Stimulated activated CD4-positive, alpha-beta T cell treated with anti-CD3 and anti-CD28 coated beads, Interleukin-15, amount 100 ng/mL, for 1 hour (primary cell): Measurements from ENCODE around the gene TMEM107.

Experiments used
- DNase-seq, 2 donors: peaks; one replicate each; pipeline ENCODE4 v3.0.0-alpha.2; 2020; ENCODE audit warnings: low read depth in 1 of 2, low spot score in 1 of 2

TMEM107 gene

DNA sequence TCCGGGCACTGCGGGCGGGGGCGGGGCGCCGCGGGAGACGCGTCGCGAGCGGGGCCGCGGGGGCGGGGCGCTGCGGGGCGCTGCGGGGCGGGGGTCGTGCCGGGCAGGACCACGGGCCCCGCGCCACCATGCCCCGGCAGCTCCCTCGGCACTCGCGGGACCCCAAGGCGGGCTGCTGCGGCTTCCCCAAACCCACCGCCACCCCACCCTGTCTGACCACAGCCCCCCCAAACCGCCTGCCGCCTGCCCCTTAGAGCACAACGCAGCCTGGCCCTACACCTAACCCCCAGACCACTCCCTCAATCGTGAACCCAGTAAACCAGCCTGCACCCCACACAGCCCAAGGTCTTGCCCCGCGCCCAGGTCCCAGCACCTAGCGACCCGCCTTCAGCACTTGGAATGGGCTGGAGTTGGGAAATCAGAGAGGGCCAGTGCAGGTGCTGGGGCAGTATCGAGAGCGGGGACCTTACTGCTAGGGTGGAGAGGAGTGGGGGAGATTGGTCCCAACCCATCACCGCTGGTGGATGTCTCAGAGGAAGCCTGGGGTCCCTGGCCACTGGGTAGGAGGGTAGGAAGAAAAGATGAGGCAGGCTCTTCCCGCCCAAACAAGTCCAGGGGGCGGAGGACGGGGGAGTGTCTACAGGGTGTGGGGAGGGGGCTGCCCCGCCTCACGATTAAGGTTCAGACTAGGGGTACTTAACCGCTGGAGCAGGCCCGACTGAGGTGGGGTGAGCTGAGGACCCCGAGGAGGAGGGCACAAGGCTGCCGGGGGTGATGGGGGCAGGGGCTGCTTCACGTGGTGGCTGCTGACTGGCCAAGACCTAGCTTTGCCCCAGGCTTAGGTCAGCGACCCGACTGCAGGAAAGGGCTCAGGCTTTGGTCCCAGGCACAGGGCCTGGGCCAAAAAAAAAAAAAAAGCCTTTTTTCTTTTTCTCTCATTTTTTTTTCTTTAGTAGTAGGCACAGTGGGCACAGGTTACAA lies 12.9 kb downstream of the TMEM107 start:
- no peak for DNase-seq

DNA sequence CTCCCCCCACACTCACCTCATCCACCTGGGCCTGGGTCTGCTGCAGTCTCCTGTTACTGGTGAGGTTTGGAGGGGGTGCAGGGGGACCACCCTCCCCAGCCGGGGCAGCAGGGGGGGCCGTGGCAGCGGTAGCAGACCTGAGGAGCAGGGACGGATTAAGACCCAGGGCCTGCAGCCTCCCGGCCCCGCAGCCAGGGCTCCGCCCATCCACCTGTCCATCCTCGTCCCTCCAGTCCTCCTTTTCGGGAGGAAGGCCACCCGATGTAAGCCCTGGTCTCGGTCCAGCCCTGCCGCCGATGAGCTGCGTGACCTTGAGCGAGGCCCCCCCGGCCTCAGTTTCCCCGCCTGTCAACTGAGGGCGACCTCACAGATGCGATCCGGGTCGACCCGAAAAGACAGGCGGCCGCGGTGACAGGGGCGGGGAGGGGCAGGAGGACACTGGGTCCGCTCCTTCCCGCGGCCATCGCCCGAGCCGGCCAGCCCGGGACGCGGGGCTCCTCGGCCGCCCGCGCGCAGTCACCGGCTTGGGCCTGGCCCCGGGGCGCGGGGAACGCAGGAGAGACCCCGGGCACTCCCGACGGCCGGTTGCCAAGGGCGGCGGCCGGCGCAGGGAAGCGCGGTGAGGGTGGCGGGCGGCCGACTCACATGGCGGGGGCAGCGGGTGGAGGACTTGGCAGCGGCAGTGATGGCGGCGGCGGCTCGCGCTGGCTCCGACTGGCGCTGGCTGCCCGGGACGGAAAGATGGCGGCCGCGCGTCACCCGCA lies 13.8 kb downstream of the TMEM107 start, which contains the start of gene VAMP2:
VAMP2 (minus strand) TSS at position 716 of the 764 bp plus-strand sequence; CDS start at position 647, 69 bp downstream.
- peak; percentile 63 to 76 for DNase-seq

DNA sequence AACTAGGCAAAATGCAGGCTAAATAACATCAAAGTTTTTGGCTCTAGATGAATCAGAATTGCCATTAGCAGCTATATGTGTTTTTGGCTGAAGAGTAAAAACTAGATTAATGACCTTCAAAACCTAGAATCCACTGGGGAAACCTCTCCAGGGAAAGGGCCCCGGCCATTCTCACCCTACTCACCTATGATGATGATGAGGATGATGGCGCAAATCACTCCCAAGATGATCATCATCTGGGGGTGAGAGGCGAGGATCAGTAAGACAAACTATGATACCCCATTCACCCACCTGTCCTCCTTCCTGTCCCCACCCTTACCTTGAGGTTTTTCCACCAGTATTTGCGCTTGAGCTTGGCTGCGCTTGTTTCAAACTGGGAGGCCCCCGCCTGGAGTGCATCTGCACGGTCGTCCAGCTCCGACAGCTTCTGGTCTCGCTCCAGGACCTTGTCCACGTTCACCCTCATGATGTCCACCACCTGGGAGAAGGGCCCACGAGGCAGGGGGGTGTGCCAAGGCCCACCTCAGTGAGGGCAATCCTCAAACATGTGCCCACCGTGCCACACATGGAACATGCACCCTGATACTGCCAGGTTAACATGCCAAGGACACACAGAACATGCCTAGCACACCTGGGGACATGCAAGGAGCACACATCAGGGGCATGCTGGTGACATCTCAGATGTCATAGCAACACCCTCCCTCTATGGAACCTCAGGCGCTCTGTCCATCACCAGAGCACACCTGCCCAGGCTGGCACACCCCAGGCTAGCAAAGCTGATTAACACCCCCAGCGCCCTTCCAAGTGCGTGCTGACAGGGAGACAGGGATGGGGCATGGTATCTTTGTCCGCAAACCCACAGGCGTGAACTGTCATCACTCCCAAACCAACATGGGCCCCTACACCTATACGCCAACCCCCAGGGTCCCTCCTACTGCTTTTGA lies 14.6 kb downstream of the TMEM107 start:
- DNase-seq = no peak

DNA sequence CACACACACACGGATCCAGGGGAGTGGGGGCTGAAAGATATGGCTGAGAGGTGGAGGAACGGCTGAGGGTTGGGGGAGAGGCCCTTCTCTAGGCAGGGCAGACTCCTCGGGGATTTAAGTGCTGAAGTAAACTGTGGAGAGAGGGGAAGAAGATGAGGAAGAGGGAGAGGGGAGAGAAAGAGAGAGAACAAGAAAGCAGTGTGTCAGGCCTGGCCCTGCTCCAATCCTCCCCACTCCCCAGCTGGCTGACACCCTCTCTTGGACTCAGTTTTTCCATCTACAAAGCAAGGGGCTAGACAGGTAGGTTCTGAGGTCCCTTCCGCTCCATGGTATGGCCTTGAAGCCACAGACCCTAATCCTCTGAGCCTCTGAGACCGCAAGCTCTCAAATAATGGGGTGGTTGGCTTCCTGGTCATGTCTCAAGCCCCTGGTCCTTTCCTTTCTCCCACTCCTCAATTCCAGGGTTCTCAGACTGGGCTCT lies 15.4 kb downstream of the TMEM107 start:
- no peak for DNase-seq

DNA sequence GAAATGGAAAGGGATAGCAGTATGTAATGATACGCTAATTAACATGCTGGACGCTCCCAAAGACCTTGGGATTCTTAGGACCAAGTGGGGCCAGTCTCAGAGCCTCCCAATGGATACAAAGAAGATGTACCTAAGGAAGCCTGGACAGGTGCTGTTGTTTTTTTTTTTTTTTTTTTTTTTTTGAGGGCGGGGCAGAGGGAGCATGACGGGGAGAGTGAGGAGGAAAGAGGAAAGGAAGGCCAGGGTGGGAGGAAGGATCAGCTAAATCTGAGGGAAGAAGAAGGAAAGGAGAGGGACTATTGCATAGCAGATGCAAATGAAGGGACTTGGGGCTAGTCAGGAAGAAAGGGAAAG lies 16.0 kb downstream of the TMEM107 start:
- no peak for DNase-seq

DNA sequence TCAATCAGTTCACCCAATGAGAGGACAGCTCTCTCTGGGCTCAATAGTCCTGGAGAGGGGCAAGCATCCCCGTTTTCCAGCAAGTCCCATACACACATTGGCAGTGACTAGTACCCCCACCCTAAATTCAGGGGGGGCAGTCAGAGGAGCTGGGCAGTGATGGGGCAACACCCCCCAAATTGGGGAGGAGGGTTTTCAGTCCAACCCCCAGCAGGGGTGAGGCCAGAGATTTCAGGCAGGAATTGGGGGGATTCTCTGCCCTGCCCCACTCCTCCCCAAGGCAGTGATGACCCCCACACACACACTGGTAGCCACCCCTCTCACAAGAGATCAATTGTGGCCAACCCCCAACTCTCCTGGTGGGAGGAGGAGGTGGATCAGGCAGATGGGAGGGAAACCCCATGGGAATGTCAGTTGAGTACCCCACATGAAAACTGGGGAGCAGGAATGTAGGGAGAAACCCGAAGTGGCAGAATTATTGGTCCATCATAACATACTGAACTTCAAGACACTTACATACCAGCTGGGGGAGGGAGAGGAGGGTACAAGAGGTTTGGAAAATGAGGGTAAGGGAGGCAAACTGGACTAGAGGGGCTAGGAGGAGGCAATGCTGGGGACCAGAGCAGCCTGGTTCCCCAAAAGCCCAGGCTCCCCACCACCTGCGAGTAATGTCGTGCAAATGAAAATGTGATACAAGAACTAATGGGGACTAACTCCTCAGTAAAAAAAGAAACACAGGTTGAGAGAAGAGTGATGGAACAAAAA lies 16.5 kb downstream of the TMEM107 start:
- no peak for DNase-seq

DNA sequence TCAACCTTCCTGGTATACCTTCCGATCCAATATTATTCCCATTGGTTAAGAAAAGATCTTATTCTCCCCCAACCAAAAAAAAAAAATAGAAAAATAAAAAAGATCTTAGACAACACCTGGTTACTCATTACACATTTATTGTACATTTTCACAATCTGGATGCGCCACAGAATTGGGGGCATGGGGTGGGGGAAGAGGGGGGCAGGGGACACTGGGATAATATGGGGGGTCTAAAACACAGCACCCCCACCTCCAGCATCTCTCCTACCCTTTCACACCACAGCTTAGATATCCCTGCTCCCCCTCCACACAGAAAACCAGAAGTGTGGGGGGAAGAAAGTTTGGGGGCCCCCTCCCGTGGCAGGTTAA lies 17.2 kb downstream of the TMEM107 start:
- no peak for DNase-seq

DNA sequence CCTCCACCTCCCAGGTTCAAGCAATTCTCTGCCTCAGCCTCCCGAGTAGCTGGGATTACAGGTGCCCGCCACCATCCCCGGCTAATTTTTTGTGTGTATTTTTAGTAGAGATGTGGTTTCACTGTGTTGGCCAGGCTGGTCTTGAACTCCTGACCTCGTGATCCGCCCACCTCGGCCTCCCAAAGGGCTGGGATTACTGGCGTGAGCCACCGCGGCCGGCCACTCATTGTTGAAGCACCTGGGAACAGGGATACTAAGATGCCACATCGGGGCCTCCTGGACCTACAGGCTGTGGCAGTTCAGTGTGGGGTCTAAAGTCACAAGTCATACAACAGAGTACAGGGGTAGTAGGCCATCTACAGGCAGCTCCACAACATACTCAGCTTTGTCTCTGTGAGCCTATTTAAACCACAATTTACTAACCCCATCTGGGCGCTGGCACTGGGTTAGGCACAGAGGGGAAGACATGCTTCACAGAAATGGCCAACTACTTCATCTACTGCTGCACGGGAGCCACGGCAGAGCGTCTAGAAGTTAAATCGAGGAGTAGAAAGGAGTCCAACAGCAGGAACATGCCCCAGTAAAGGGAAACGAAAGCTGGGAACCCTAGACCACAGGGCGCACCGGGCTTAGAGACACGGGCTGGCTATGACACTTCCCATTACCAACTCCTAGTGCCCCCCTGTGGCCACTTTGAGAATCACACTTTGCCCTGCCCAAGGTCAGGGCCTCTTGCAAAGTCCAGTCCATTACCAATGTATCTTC lies 17.7 kb downstream of the TMEM107 start:
- peak; percentile 65 to 73 for DNase-seq

DNA sequence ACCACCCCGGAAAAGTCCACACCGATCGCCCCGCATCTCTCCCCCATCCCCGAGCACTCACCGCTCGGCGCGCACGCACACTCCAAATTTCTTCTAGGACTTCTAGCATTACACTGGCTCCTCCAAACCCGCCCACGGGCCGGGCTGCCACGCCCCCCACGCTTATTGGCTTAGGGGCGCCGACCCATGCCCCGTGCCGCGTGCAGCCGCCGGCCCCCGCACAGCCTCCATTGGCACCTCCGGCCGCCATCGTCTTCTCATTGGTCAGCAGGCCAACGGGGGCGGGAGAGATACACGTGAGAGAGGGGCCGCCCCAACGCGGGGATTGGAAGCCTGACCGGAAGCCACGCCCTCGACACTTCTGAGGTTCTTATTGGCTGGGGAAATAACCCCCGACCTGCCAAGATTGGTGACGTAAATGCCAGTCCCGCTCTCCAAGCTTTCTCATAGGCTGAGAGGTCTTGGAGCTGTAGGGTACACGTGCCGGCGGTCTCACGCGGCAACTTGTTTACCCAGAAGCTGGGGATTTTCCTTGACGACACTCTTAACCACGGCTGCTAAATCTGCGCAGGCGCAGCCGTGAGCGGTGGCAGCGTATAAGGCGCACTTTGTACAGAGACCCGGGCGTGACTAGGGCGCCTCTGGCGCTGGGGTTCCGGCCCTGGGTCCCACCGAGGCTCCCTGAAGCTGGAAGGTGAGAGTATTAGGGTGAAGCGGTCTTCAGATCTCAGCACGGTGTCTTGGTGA lies 19.8 kb downstream of the TMEM107 start:
- peak; percentile 99 to 100 for DNase-seq

DNA sequence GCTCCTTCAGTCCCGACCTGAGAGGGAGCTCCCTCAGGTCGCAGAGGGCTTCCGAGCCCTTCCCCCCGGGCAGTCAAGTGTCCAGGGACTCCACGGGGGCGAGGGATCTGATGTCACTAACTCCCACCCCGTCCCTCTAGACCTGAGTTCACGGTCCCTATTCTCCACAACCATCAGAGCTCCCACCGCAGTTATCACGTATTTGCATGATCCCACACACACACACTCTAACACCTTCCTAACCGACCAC lies 20.3 kb downstream of the TMEM107 start:
- DNase-seq = no peak

DNA sequence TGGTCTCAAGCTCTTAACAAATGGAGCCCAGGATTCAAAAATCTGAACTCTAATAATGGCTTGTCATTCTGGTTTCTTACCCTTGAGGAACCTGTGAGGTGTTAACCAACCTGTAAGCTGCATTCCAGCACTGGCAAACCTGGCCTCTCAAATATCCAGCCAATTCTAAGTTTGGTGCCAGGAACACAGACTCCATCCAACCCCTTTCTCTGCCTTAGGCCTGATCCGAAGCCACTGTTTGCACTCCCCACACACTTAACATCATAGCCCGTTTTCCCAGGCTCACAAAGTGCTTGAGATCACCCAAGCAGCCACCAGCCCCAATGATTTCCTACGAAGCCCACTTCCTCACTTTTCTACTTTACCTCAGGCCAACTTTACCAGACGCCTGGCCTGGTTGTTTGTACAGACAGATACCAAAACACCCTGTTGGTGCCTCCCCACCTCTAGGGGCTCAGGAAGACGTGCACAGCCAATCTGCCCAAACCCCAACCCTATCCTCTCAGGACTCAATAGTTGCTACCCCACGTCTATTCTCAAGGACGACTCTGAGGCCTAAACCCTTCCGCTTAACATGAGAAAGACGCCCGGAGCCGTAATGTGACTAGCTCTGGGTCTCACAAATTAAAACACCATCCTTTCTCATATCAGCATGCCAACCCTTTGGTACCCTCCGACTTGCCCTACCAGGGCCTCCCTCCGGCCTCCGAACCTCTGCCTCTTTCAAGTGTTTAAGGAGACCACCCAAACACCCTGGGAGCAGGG lies 20.8 kb downstream of the TMEM107 start:
- DNase-seq = no peak

DNA sequence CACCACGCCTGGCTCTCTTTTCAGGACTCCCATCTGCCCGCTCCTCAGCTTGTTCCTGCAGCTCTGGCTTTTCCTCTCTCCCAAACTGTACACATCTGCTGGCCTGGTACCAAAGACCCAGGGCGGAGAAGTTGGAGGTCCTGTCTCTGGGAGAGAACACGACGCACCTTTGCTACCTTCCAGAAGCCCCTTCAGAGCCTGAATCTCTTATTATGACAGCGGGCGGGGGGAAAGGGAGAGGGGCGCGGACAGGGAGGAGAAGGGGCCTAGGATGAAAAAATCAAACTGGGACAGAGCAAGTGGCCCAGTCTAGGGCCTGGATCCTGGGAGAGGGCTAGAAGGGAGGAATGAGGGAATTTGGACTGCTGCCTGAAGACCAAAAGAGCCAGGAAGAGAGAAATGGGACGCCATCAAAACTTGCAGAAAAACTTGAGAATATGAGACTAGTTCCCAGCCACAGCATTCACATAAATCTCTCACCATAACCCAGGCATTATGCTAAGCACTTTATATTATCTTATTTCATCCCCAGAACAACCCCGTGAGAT lies 21.5 kb downstream of the TMEM107 start:
- no peak for DNase-seq

DNA sequence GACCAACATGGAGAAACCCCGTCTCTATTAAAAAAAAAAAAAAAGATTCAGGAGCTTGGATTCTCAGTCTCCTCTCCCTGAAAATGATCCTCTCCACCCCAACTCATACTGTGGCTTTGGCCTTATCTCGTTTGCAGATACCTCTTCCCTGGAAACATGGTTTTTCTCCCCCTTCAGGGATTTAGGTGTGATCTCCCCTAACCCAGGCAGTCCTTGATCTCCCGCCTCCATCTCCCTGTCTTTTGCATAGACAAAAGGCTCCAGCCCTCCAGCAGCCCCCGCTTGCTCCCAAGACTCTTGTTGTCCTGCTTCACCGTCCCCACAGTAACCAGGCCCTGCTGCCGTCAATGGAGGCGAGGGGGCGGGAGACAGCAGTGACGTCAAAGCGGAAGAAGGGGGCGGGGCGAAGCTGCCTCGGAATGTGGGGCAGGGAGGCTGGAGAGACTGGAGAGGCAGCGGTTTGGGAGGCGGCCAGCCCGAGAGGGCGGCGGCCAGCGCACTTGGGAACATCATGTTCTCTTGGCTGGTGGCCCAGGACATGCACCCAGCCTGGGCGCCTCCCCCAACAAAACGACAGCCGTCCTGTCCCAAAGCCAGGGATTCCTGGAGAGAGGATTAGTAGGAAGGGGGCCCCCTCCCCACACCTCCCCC lies 22.1 kb downstream of the TMEM107 start:
- peak; percentile 73 to 75 for DNase-seq

DNA sequence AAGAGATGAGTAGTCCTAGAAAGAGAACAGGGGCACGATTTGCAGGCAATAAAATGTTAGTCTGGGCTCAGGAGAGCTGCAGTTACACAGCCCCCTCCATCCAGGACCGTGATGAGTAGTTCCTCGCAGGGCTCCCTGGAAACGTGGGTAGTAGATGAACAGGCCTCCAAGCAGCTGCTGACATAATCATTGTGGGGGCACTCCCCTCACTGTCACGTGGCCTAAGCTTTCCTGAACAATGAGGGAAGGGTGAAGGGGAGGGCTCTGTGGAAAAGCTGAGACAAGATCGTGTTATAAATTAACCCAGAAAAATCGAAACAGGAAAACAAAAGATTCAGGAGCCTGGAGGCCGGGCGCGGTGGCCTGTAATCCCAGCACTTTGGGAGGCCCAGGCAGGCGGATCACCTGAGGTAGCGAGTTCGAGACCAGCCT lies 22.6 kb downstream of the TMEM107 start:
- DNase-seq = no peak

DNA sequence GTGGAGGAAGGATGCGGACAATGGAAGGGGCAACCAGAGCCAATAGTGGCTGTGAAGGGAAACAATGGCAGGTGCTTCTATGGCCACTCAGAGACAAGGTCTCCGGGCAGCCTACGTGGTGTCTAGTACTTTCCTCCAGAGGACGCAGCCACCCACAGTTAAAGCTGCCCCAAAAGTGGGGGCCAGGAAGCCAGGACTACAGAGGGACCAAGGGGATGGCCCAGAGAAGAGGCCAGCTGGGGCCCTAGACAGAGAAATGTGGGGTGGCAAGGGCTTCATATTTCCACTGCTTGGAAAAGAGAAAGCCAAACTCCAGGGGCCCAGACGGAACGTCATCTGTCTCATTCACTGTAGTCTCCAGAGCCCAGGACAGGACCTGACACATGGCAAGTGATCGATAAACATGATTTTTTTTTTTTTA lies 23.1 kb downstream of the TMEM107 start:
- DNase-seq = no peak

DNA sequence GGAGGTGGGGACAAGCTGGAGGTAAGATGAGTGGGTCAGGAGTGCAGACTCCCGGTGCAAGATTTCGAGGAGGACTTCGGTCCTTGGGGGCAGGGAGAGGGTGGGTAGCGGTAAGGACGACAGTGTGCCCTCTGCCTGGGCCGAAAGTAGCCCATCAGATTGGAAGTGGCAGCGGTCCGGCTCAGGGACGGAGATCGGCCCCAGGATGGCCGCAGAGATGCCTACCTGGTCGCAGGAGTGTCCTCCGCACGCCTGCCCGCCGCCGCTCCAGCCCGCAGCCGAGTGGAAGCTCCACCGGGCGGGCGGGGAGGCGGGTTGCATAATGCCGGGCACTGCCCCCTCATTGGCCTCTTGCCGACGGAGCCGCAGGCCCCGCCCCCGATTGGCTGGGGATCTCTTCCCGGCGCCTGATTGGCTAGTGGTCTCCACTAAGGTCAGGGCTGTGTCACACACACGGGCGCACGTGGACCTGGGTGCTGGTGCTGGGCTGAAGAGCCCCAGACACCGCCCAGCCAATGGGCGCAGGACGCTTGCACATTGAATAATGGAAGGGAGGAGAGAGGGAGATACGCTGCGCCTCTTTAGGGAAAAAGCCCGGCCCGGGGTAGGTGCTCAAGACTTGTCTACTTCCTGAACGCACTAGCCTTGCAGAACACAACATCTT lies 23.9 kb downstream of the TMEM107 start, which contains the start of gene PER1:
PER1 (minus strand) TSS at position 293 of the 664 bp plus-strand sequence. CDS start 1,698 bp downstream, outside the sequence.
- DNase-seq = peak; percentile 65 to 76
